A549 (cell line): ENCODE results near the gene NAXD. TPM values are rescaled to one million over a fixed set of nuclear protein-coding genes. Genes with fewer than 3 reads are reported as not detected.
"Not testable (repeated sequence)": the region's sequence is repeated elsewhere in the genome, so short reads cannot be mapped to it uniquely, and the experiment has no call there.

Source experiments
- ATAC-seq, 2 experiments: fragments of 200-7000 bp in 1 of 2; fragments of >200 bp in 1 of 2; cut with Nextera tagmentation in 1 of 2; cut with Tn5 transposase in 1 of 2; 3 replicates each; pipeline versions ENCODE4 v1.8.0 to v1.9.1; 2018 to 2020; ENCODE audit warnings: mild to moderate bottlenecking in 1 of 2, moderate library complexity in 1 of 2
- CTCF ChIA-PET: fragments of 300-600 bp; sonication (Branson Sonifier 250); formaldehyde crosslinking; extraction: SDS; loops from one replicate; lab custom pipeline; 2021; ENCODE audit warnings: antibody characterized with exemption, inconsistent platforms; lab: Yijun Ruan, JAX
- POLR2A ChIA-PET: fragments of 350-600 bp; formaldehyde crosslinking; extraction: SDS; loops from one replicate; lab custom pipeline; 2021; ENCODE audit warnings: antibody characterized with exemption, inconsistent platforms; lab: Yijun Ruan, JAX
- DNase-seq, 2 experiments: peaks; one replicate each; pipeline versions ENCODE4 v3.0.0 to v3.0.0-alpha.2; 2011 to 2016; ENCODE audit warnings: low read depth in 1 of 2, low spot score in 1 of 2
- FAIRE-seq: peaks from 2 replicates; lab custom pipeline; 2011; peaks lifted over from hg19 to GRCh38; lab: Jason Lieb, UNC
- H3K27ac ChIP-seq, 2 experiments: fragments of >200 bp; sonication (Bioruptor Twin); formaldehyde crosslinking; 3 replicates each; pipeline ENCODE4 v1.5.1; 2016 to 2017
- H3K4me1 ChIP-seq: fragments of >200 bp; sonication (Bioruptor Twin); formaldehyde crosslinking; 3 replicates; pipeline ENCODE4 v1.6.1; 2016
- H3K4me2 ChIP-seq: fragments of >200 bp; sonication (Bioruptor Twin); formaldehyde crosslinking; 3 replicates; pipeline ENCODE4 v1.6.1; 2016
- H3K4me3 ChIP-seq: fragments of >200 bp; sonication (Bioruptor Twin); formaldehyde crosslinking; 3 replicates; pipeline ENCODE4 v1.5.1; 2016
- H3K9me3 ChIP-seq: fragments of >200 bp; sonication (Bioruptor Twin); formaldehyde crosslinking; 3 replicates; pipeline ENCODE4 v1.6.1; 2016
- CHD2 ChIP-seq: fragments of 150-350 bp; IDR thresholded peaks from 2 replicates; pipeline ENCODE4 v1.6.1; 2014; ENCODE audit warnings: low read length; ENCODE audit not compliant: partially characterized antibody
- CHD4 ChIP-seq: fragments of 200-600 bp; sonication (generic); IDR thresholded peaks from 2 replicates; pipeline ENCODE4 v1.6.1; 2016; ENCODE audit warnings: antibody characterized with exemption, mild to moderate bottlenecking, borderline replicate concordance
- E2F6 ChIP-seq: IDR thresholded peaks from 2 replicates; pipeline ENCODE4 v1.6.1; 2012; ENCODE audit warnings: low read depth, borderline replicate concordance
- EHF ChIP-seq: fragments of 250-450 bp; sonication (Bioruptor Pico); IDR thresholded peaks from 2 replicates; pipeline ENCODE4 v1.5.0; 2020; ENCODE audit warnings: mild to moderate bottlenecking
- EHMT2 ChIP-seq: fragments of 200-600 bp; sonication (generic); IDR thresholded peaks from 2 replicates; pipeline ENCODE4 v1.6.1; 2016; ENCODE audit warnings: antibody characterized with exemption, low read depth, mild to moderate bottlenecking, moderate library complexity
- ESRRA ChIP-seq: fragments of 150-350 bp; IDR thresholded peaks from 2 replicates; pipeline ENCODE4 v1.6.1; 2014; ENCODE audit warnings: mild to moderate bottlenecking, low read length, borderline replicate concordance
- FOSL2 ChIP-seq, 2 experiments: fragments of 450-650 bp in 1 of 2; fragments of >200 bp in 1 of 2; sonication (Bioruptor Twin) in 1 of 2; formaldehyde crosslinking; IDR thresholded peaks; 2 replicates each; pipeline versions ENCODE4 v1.5.0 to v1.6.1; 2016 to 2020; ENCODE audit warnings: mild to moderate bottlenecking in 1 of 2, moderate library complexity in 1 of 2
- HOXB5 ChIP-seq: fragments of 250-450 bp; sonication (Bioruptor Pico); IDR thresholded peaks from 2 replicates; pipeline ENCODE4 v1.5.0; 2020; ENCODE audit warnings: mild to moderate bottlenecking, moderate library complexity
- JUN ChIP-seq, 2 experiments: fragments of >200 bp; sonication (Bioruptor Twin); formaldehyde crosslinking; IDR thresholded peaks; 2 replicates in 1 of 2; 3 replicates in 1 of 2; pipeline ENCODE4 v1.6.1; 2016 to 2017
- KDM5A ChIP-seq: fragments of 200-600 bp; sonication (generic); IDR thresholded peaks from 2 replicates; pipeline ENCODE4 v1.6.1; 2016; ENCODE audit warnings: antibody characterized with exemption, mild to moderate bottlenecking
- PHF8 ChIP-seq: fragments of 200-600 bp; sonication (generic); IDR thresholded peaks from 2 replicates; pipeline ENCODE4 v1.6.1; 2016; ENCODE audit warnings: low read depth, mild to moderate bottlenecking, antibody characterized with exemption, moderate library complexity, borderline replicate concordance
- POLR2A ChIP-seq: IDR thresholded peaks from 2 replicates; pipeline ENCODE4 v1.6.1; 2012; ENCODE audit warnings: mild to moderate bottlenecking, low read length
- POLR2AphosphoS2 ChIP-seq: conservative IDR thresholded peaks from 2 replicates; pipeline ENCODE4 v1.6.1; 2012; ENCODE audit warnings: low read length, improper control_type of control experiment, inconsistent platforms
- RARB ChIP-seq: fragments of 250-450 bp; sonication (Bioruptor Pico); IDR thresholded peaks from 2 replicates; pipeline ENCODE4 v1.8.0; 2021; ENCODE audit warnings: mild to moderate bottlenecking, moderate library complexity
- RFX5 ChIP-seq: fragments of 450-650 bp; IDR thresholded peaks from 2 replicates; pipeline ENCODE4 v1.7.1; 2014; ENCODE audit warnings: antibody characterized with exemption, mild to moderate bottlenecking, moderate library complexity
- TFCP2L1 ChIP-seq: fragments of 250-450 bp; sonication (Bioruptor Pico); IDR thresholded peaks from 2 replicates; pipeline ENCODE4 v1.5.0; 2021; ENCODE audit warnings: mild to moderate bottlenecking
- WGBS: methylation state at CpG from one replicate; pipeline ENCODE4 v1.1.6; 2017; ENCODE audit errors: missing lambda C conversion rate; 5-methylcytosine and 5-hydroxymethylcytosine counted together
- polyA minus RNA-seq: library from RNA; depleted of rRNA, polyadenylated mRNA; stranded (reverse); fragments of >200 nt; gene quantifications from 2 replicates; pipeline ENCODE4 v1.2.3, GENCODE V29; 2011; rRNA and poly(A)+ RNA removed
- polyA plus RNA-seq, 4 experiments: library from polyadenylated mRNA; depleted of rRNA in 3 of 4; stranded (reverse); fragments of >200 nt; fragmentation: RNase III in 1 of 4; extraction: RNeasy Plus Mini Kit Qiagen cat#74134 plus additional on column Dnase treatment in 1 of 4; gene quantifications; 2 replicates in 3 of 4; 3 replicates in 1 of 4; pipeline ENCODE4 v1.2.3, GENCODE V29; 2011 to 2017
- TF ChIP-seq, protein P1 (sequence below): IDR thresholded peaks from 2 replicates; pipeline ENCODE4 v1.6.1; 2012
- TF ChIP-seq, protein P2 (sequence below): fragments of >200 bp; sonication (Bioruptor Twin); formaldehyde crosslinking; IDR thresholded peaks from 3 replicates; pipeline ENCODE4 v1.6.1; 2016
- TF ChIP-seq, protein P3 (sequence below): fragments of 250-450 bp; sonication (Bioruptor Pico); IDR thresholded peaks from 2 replicates; pipeline ENCODE4 v1.5.0; 2021; ENCODE audit warnings: mild to moderate bottlenecking, moderate library complexity, borderline replicate concordance
- TF ChIP-seq, protein P4 (sequence below): fragments of 150-350 bp; IDR thresholded peaks from 2 replicates; pipeline ENCODE4 v1.6.1; 2014; ENCODE audit warnings: low read depth, mild to moderate bottlenecking, low read length
- TF ChIP-seq, protein P5 (sequence below): IDR thresholded peaks from 2 replicates; pipeline ENCODE4 v1.6.1; 2012

Gene NAXD
- 15.7 and 19.0 TPM in 2 replicates for polyA plus RNA-seq (2011; rRNA removed)
- 17.4 and 17.7 TPM in 2 replicates for polyA plus RNA-seq (2012; cell fraction: cytosol; rRNA removed)
- 38.7 and 48.2 TPM in 2 replicates for polyA plus RNA-seq (2012; cell fraction: nucleus; rRNA removed)
- 12.5 to 14.2 TPM (median 13.8 TPM) in 3 replicates for polyA plus RNA-seq (2017; fragmentation: RNase III; extraction: RNeasy Plus Mini Kit Qiagen cat#74134 plus additional on column Dnase treatment)
- 8.5 and 10.7 TPM in 2 replicates for polyA minus RNA-seq

DNA sequence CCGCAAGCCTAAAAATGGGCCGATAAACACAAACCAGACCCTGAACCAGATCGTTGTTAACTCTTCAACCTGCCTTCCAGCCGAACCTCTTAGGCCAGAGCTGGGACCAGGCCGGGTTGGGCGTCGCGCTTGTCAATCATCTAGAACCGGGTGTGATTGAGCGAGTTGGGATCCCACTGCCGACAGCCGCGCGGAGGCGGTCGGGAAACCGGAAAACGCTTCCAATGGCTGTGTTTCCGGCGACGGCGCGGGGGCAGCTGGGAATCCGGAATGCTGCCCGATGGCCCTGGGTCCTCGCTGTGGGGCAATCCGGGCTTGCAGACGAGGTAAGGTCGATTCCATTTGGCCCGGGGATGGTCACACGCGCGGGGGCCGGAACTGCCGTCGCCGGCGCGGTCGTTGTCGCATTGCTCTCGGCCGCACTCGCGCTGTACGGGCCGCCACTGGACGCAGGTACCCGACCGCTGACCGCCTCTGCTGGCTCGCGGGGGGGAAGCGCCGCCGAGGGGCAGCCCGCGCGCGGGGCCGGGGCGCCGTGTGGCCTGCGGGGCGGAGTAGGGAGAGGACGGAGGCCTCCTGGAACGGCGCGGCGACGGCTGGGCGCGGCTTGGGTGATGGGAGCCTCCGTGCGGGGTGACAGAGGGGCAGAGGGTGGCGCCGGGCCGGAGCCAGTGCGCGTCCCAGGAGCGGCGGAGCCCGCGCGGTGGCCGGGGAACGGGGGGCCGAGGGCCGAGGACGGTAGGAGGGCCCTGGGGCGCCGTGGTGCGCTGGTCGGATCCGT lies at the start of gene NAXD:
Gene NAXD, plus strand, starts transcription at position 224 of the 781 bp plus-strand sequence. Its CDS starts 57 bp downstream, at position 281.
- ChIA-PET CTCF (interaction anchor here (1.2 kb wide), 1 partner anchor 22 kb away, joined by 6 read pairs; no protein-coding TSS in a partner anchor), POLR2A (interaction anchor here (0.6 to 1.2 kb wide), 5 partner anchors 69 to 100 kb away, joined by 3 to 9 read pairs (median 5); no protein-coding TSS in a partner anchor)
- WGBS = no CpG with 5 or more reads among the region's 95 CpGs
- Histone ChIP-seq H3K4me2 (peak within 1 kb of the TSS; percentile 99), H3K9me3 (peaks cover 5% of the 10 kb centered on the region; the same call in 1 of the 3 replicates), H3K27ac (peak within 1 kb of the TSS; percentile 92 to 98), H3K4me1 (peaks cover 15% of the 10 kb centered on the region; the same call in 2 of the 3 replicates), H3K4me3 (peak within 1 kb of the TSS; percentile 98)
- TF ChIP-seq PHF8 (peak; percentile 69), POLR2A (peak; percentile 65), RARB (CRISPR knock-in tag) (no peak), JUN (IDR thresholded peaks at IDR 0.05) (peak in 1 of 2 experiments; percentile 57; a peak in 3 of 5 replicates)
- TF ChIP-seq, protein P1, sequence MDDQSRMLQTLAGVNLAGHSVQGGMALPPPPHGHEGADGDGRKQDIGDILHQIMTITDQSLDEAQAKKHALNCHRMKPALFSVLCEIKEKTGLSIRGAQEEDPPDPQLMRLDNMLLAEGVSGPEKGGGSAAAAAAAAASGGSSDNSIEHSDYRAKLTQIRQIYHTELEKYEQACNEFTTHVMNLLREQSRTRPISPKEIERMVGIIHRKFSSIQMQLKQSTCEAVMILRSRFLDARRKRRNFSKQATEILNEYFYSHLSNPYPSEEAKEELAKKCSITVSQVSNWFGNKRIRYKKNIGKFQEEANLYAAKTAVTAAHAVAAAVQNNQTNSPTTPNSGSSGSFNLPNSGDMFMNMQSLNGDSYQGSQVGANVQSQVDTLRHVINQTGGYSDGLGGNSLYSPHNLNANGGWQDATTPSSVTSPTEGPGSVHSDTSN = peak; percentile 92
- TF ChIP-seq, protein P2, sequence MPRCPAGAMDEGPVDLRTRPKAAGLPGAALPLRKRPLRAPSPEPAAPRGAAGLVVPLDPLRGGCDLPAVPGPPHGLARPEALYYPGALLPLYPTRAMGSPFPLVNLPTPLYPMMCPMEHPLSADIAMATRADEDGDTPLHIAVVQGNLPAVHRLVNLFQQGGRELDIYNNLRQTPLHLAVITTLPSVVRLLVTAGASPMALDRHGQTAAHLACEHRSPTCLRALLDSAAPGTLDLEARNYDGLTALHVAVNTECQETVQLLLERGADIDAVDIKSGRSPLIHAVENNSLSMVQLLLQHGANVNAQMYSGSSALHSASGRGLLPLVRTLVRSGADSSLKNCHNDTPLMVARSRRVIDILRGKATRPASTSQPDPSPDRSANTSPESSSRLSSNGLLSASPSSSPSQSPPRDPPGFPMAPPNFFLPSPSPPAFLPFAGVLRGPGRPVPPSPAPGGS = peak; percentile 44; the same call in 1 of the 3 replicates
- TF ChIP-seq, protein P3, sequence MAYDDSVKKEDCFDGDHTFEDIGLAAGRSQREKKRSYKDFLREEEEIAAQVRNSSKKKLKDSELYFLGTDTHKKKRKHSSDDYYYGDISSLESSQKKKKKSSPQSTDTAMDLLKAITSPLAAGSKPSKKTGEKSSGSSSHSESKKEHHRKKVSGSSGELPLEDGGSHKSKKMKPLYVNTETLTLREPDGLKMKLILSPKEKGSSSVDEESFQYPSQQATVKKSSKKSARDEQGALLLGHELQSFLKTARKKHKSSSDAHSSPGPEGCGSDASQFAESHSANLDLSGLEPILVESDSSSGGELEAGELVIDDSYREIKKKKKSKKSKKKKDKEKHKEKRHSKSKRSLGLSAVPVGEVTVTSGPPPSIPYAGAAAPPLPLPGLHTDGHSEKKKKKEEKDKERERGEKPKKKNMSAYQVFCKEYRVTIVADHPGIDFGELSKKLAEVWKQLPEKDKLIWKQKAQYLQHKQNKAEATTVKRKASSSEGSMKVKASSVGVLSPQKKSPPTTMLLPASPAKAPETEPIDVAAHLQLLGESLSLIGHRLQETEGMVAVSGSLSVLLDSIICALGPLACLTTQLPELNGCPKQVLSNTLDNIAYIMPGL (CRISPR knock-in tag) = no peak
- TF ChIP-seq, protein P4, sequence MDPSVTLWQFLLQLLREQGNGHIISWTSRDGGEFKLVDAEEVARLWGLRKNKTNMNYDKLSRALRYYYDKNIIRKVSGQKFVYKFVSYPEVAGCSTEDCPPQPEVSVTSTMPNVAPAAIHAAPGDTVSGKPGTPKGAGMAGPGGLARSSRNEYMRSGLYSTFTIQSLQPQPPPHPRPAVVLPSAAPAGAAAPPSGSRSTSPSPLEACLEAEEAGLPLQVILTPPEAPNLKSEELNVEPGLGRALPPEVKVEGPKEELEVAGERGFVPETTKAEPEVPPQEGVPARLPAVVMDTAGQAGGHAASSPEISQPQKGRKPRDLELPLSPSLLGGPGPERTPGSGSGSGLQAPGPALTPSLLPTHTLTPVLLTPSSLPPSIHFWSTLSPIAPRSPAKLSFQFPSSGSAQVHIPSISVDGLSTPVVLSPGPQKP = no peak
- TF ChIP-seq, protein P5, sequence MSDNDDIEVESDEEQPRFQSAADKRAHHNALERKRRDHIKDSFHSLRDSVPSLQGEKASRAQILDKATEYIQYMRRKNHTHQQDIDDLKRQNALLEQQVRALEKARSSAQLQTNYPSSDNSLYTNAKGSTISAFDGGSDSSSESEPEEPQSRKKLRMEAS = peak; percentile 58
- FAIRE-seq (no peak), DNase-seq (peak; percentile 94 to 99), ATAC-seq (peak; percentile 95 to 99)

- POLR2A ChIA-PET = no interaction called here
- H3K4me1 ChIP-seq = no peaks in the 10 kb centered on the region
- no peak for DNase-seq
- no peaks in the 10 kb centered on the region for H3K9me3 ChIP-seq
- 80% methylated on average over 9 of the region's 9 CpGs for WGBS
- no peak overlapping the region for H3K4me3 ChIP-seq
- no peak for FAIRE-seq
- no peak overlapping the region for H3K27ac ChIP-seq
- TF ChIP-seq EHMT2 = no peak
- TF ChIP-seq ESRRA = no peak
- ATAC-seq = no peak
- CTCF ChIA-PET = no interaction called here
- H3K4me2 ChIP-seq = no peak overlapping the region
Measured at GRCh38 chr13:110566171-110566570, 49.2 kb upstream of the NAXD start.

DNA sequence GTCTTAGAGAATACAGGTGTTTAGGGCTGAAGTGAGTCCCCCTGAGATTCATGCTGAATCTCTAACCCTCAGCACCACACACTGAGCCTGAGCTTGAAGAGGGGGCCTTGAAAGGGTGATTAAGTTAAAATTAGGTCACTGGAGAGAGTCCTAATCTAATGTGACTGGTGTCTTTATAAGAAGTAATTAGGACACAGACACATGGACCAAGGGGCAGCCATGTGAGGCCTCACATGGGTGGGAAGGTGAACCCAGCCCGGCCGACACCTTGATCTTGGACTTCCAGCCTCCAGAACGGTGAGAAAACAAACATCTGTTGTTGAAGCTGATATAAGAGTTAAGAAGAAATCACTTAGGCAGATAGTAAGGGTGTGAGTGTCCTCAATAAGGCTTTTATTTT lies 46.7 kb upstream of the NAXD start:
- FAIRE-seq (no peak), ATAC-seq (no peak), DNase-seq (no peak)
- Histone ChIP-seq H3K27ac (no peak overlapping the region), H3K4me1 (no peaks in the 10 kb centered on the region), H3K4me3 (no peak overlapping the region), H3K4me2 (no peak overlapping the region), H3K9me3 (no peaks in the 10 kb centered on the region)
- ChIA-PET CTCF (interaction anchor here (2.2 kb wide), 1 partner anchor 11 kb away, joined by 4 read pairs; no protein-coding TSS in a partner anchor), POLR2A (no interaction called here)
- no peak for TF ChIP-seq E2F6
- TF ChIP-seq KDM5A = no peak
- TF ChIP-seq EHF (CRISPR knock-in tag) = no peak
- TF ChIP-seq TFCP2L1 (CRISPR knock-in tag) = no peak
- TF ChIP-seq FOSL2 (IDR thresholded peaks at IDR 0.05) = no peak
- no peak for TF ChIP-seq FOSL2 (CRISPR knock-in tag; IDR thresholded peaks at IDR 0.05)
- no peak for TF ChIP-seq HOXB5 (CRISPR knock-in tag)
- TF ChIP-seq RFX5 = no peak
- no peak for TF ChIP-seq POLR2AphosphoS2
- no peak for TF ChIP-seq CHD2
- no peak for TF ChIP-seq ESRRA
- TF ChIP-seq CHD4 = no peak
- 52% methylated on average over 3 of the region's 3 CpGs for WGBS

- H3K4me1 ChIP-seq, POLR2A ChIA-PET: not testable (repeated sequence)
- 79% methylated on average over 7 of the region's 7 CpGs for WGBS
Measured at GRCh38 chr13:110569962-110570361, 45.4 kb upstream of the NAXD start.

More at GRCh38 chr13:110569962-110570361, 45.4 kb upstream of the NAXD start:
- not testable (repeated sequence) for H3K9me3 ChIP-seq, ATAC-seq, H3K4me2 ChIP-seq, H3K4me3 ChIP-seq, H3K27ac ChIP-seq, DNase-seq, FAIRE-seq
- CTCF ChIA-PET = interaction anchor here (0.7 kb wide), 1 partner anchor 8 kb away, joined by 5 read pairs; the partner anchor contains the start of gene RAB20
